Sigmoid colon (tissue), 4 donors: ENCODE results near the gene NID1.

Experiments used
- CTCF ChIP-seq, 4 experiments: fragments of 450-650 bp in 3 of 4; fragments of 200-600 bp in 1 of 4; IDR thresholded peaks; one replicate each; pipeline ENCODE4 v1.5.1; 2016 to 2019; ENCODE audit warnings: antibody characterized with exemption in 4 of 4, mild to moderate bottlenecking in 3 of 4, moderate library complexity in 2 of 4
- EP300 ChIP-seq, 4 donors: sonication (generic); formaldehyde crosslinking; IDR thresholded peaks; one replicate each; pipeline ENCODE4 v1.6.1; 2017; ENCODE audit warnings: antibody characterized with exemption in 4 of 4
- POLR2A ChIP-seq, 2 donors: fragments of 450-650 bp; IDR thresholded peaks; one replicate each; pipeline ENCODE4 v1.6.1; 2016; ENCODE audit warnings: antibody characterized with exemption in 2 of 2, mild to moderate bottlenecking in 2 of 2, moderate library complexity in 2 of 2
- POLR2AphosphoS5 ChIP-seq, 4 donors: sonication (generic); formaldehyde crosslinking; IDR thresholded peaks; one replicate each; pipeline ENCODE4 v1.6.1; 2017; ENCODE audit warnings: antibody characterized with exemption in 4 of 4

- TF ChIP-seq CTCF (IDR thresholded peaks at IDR 0.05) (no peak), POLR2AphosphoS5 (IDR thresholded peaks at IDR 0.05) (no peak), POLR2A (IDR thresholded peaks at IDR 0.05) (no peak), EP300 (IDR thresholded peaks at IDR 0.05) (no peak)
These were observed 40.2 kb downstream of the NID1 start for GRCh38 chr1:236024641-236025040.
